Measurements from ENCODE around the gene RPS15.

Gene RPS15

GRCh38 chr19:1487576-1488281 is 49.5 kb downstream of the RPS15 start:
- Histone ChIP-seq H3K27me3 (peaks cover 0 to 7% (median 0%) of the 10 kb centered on the region in 11 experiments; a peak in 3 of 22 replicates), H3K27ac (peak overlapping the region in 1 of 11 experiments; percentile 35; a peak in 1 of 22 replicates), H4K20me1 (peaks cover 0 to 3% (median 0%) of the 10 kb centered on the region in 11 experiments; a peak in 2 of 22 replicates), H3K4me1 (peaks cover 26 to 35% (median 33%) of the 10 kb centered on the region in 10 experiments), H3K9me3 (replicated peaks in 1 of 11) (no peaks in the 10 kb centered on the region), H3K36me3 (no peaks in the 10 kb centered on the region), H3K9ac (no peak overlapping the region), H3K4me2 (peak overlapping the region; percentile 93 to 100 (median 96); a peak in 21 of 22 replicates), H3K4me3 (no peak overlapping the region)
- TF ChIP-seq Cebpa-rat (IDR thresholded peaks at IDR 0.05) = no peak

GRCh38 chr19:1488282-1488601 is 50.0 kb downstream of the RPS15 start:
- H3K27me3 ChIP-seq = peaks cover 0 to 7% (median 0%) of the 10 kb centered on the region in 11 experiments; a peak in 3 of 22 replicates
- H3K9ac ChIP-seq = no peak overlapping the region
- H3K4me1 ChIP-seq = peaks cover 26 to 35% (median 33%) of the 10 kb centered on the region in 10 experiments
- no peak overlapping the region for H3K4me3 ChIP-seq
- TF ChIP-seq Cebpa-rat (IDR thresholded peaks at IDR 0.05) = no peak
- peaks cover 0 to 4% (median 0%) of the 10 kb centered on the region in 11 experiments; a peak in 2 of 22 replicates for H4K20me1 ChIP-seq
- peak overlapping the region in 1 of 11 experiments; percentile 35; a peak in 1 of 22 replicates for H3K27ac ChIP-seq
- peak overlapping the region; percentile 93 to 100 (median 96) for H3K4me2 ChIP-seq
- no peaks in the 10 kb centered on the region for H3K36me3 ChIP-seq
- H3K9me3 ChIP-seq (replicated peaks in 1 of 11) = no peaks in the 10 kb centered on the region

- peak overlapping the region; percentile 61 to 78 (median 66) for H3K4me3 ChIP-seq
- H3K9me3 ChIP-seq (replicated peaks in 1 of 11) = no peaks in the 10 kb centered on the region
- peaks cover 0 to 7% (median 0%) of the 10 kb centered on the region in 11 experiments; a peak in 3 of 22 replicates for H3K27me3 ChIP-seq
- H3K9ac ChIP-seq = peak overlapping the region; percentile 69 to 83 (median 77)
- H4K20me1 ChIP-seq = peaks cover 0 to 5% (median 0%) of the 10 kb centered on the region in 11 experiments; a peak in 2 of 22 replicates
- peak overlapping the region; percentile 93 to 100 (median 96) for H3K4me2 ChIP-seq
- H3K36me3 ChIP-seq = no peaks in the 10 kb centered on the region
- TF ChIP-seq Cebpa-rat (IDR thresholded peaks at IDR 0.05) = no peak
- H3K27ac ChIP-seq = peak overlapping the region; percentile 41 to 82 (median 72); a peak in 21 of 22 replicates
- peaks cover 26 to 39% (median 33%) of the 10 kb centered on the region in 10 experiments for H3K4me1 ChIP-seq
These were observed 51.5 kb downstream of the RPS15 start for GRCh38 chr19:1489463-1490310.

Measured in BLaER1 treated with 17β-estradiol and CSF1 and Interleukin-3, amounts not matched to agents 10 nM and 100 nM (cell line).